GM19455 (cell line): Measurements from ENCODE around the gene CYP2D6.
"Not testable (repeated sequence)": the region's sequence is repeated elsewhere in the genome, so short reads cannot be mapped to it uniquely, and the experiment has no call there.

Experiments
- ATAC-seq: cut with Tn5 transposase; IDR thresholded peaks from one replicate; pipeline ENCODE4 v1.9.1; 2021; ENCODE audit not compliant: unreplicated experiment

CYP2D6 gene

DNA sequence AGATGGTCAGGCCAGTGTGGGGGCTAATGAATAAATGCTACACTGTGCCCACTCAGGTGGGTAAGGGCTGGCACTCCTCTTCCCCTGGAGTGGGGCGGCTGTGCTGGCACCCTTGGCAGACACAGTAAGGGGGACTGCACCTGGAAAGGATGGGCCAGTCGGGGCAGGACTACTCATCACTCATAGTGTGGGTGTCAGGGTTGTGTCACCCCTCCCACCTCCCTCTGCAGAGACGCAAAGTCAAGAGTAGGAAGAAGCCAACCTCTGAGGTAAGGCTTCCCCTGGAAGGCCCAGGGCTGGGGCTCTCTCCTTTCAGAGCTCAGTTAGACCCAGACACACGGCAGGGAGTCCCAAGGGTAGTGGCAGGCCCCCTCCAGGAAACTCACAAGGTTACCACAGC, 5.1 kb upstream of the CYP2D6 start:
- not testable (repeated sequence) for ATAC-seq

DNA sequence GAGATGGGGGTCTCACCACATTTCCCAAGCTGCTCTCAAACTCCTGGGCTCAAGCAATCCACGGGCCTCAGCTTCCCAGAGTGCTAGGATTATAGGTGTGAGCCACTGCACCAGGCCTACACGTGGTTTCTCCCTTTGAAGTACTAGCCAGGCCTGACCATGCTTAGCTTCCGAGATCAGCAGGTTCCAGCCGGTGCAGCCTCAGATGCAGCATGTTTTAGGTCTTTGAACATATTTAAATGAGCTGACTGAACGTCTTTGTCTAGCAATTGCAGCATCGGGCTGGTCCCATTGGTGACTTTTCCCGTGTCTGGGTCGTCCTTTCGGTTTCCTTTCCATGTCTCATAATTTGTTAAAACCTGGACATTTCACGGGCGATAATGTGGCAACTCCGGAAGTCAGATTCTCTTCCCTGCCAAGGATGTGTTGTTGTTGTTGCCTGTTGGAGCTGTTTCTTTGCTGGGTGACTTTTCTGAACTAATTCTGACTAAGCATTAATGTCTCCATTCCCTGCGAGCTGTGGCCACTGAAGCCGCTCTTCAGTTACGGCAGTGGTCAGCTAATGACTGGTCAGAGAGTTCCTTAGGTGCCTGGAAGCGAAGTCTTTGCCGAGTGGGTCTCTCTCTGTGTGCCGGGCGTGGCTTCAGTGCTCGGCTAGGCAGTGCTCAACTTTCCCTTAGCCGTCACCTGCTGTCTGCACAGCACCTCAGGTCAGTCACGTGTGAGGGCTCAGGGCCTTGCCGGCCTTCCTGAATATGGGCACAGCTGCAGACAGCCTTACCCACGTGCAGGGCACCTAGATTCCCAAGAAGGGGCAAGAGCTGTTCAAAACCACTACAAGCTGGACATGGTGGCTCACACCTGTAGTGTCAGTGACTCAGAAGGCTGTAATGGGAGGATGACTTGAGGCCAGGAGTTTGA, 3.8 kb upstream of the CYP2D6 start:
- ATAC-seq, result no peak

DNA sequence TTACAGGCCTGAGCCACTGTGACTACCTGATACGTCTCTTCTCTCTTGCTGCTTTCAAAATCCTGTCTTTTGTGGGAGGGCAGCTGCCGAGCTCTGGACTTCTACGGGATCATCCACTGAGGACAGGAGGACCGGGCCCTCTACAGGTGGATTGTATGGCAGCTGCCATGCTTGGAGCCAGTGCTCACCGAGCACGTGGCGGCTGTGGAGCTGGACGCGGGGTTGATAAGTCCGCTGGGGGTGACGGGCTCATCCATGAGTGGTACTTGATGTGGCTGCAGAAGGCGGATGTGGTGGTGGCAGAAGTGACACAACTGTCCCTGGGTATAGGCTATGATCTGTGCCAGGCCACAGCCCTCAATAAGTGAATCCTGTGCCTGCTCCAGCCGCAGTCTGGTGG, 1.8 kb upstream of the CYP2D6 start:
- no peak for ATAC-seq

DNA sequence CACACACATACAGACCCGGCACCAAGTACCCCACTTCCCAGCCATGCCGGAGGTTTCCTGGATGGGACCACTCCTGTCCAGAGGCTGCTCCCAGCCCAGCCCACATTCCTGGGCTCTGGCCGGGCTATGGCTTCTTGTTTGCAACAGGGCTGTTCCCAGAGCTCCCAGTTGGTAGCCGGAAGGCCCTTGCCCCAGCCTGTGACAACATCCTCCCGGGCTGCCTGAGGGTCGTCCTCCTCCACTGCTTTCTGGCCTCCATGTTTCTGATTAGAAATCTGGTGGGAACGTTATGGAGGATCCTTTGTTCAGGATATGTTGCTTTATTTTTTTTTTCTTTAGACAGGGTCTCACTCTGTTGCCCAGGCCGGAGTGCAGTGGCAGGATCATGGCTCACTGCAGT, 952 bp upstream of the CYP2D6 start:
- no peak for ATAC-seq

DNA sequence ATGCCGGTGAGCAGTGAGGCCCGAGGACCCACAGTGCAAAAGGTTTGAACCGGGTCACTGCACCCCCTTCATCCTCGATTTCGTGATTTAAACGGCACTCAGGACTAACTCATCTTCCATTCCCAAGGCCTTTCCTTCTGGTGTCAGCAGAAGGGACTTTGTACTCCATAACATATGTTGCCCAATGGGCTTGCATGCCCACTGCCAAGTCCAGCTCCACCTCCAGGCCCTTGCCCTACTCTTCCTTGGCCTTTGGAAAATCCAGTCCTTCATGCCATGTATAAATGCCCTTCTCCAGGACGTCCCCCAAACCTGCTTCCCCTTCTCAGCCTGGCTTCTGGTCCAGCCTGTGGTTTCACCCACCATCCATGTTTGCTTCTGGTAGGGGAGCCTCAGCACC, 428 bp downstream of the CYP2D6 start:
- ATAC-seq, result not testable (repeated sequence)

DNA sequence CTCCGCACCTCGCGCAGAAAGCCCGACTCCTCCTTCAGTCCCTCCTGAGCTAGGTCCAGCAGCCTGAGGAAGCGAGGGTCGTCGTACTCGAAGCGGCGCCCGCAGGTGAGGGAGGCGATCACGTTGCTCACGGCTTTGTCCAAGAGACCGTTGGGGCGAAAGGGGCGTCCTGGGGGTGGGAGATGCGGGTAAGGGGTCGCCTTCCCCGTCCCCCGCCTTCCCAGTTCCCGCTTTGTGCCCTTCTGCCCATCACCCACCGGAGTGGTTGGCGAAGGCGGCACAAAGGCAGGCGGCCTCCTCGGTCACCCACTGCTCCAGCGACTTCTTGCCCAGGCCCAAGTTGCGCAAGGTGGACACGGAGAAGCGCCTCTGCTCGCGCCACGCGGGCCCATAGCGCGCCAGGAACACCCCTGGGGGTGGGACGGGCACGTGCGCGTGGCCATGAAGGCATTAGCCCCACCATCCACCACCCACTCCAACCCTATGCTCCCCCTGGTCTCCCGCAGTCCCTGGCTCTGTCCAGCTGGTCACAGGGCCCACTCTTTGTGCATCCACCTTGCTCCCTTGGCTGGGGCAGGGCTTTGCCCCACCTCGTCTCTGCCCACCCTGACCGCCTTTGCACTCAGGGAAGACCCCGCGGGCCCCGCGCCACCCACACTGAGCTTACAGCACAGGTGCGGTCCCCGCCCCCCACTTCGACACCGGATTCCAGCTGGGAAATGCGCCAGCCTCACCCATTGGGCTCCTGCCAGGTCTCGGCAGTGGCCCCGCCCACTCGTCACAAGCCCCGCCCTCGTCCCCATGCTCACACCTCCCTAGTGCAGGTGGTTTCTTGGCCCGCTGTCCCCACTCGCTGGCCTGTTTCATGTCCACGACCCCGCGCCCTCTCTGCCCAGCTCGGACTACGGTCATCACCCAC, 1.6 kb downstream of the CYP2D6 start:
- not testable (repeated sequence) for ATAC-seq

DNA sequence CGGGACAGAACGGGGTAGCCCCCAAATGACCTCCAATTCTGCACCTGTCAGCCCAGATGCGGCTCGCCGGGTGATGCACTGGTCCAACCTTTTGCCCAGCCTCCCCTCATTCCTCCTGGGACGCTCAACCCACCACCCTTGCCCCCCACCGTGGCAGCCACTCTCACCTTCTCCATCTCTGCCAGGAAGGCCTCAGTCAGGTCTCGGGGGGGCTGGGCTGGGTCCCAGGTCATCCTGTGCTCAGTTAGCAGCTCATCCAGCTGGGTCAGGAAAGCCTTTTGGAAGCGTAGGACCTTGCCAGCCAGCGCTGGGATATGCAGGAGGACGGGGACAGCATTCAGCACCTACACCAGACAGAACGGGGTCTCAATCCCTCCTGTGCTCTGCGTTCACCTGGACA, 2.6 kb downstream of the CYP2D6 start:
- not testable (repeated sequence) for ATAC-seq

DNA sequence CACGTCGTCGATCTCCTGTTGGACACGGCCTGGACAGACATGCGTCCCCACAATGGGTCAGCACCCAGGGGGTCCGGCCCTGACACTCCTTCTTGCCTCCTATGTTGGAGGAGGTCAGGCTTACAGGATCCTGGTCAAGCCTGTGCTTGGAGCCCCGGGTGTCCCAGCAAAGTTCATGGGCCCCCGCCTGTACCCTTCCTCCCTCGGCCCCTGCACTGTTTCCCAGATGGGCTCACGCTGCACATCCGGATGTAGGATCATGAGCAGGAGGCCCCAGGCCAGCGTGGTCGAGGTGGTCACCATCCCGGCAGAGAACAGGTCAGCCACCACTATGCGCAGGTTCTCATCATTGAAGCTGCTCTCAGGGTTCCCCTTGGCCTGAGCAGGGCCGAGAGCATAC, 3.0 kb downstream of the CYP2D6 start:
- no peak for ATAC-seq

DNA sequence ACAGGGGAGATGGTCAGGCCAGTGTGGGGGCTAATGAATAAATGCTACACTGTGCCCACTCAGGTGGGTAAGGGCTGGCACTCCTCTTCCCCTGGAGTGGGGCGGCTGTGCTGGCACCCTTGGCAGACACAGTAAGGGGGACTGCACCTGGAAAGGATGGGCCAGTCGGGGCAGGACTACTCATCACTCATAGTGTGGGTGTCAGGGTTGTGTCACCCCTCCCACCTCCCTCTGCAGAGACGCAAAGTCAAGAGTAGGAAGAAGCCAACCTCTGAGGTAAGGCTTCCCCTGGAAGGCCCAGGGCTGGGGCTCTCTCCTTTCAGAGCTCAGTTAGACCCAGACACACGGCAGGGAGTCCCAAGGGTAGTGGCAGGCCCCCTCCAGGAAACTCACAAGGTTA, 7.1 kb downstream of the CYP2D6 start:
- ATAC-seq, result not testable (repeated sequence)

DNA sequence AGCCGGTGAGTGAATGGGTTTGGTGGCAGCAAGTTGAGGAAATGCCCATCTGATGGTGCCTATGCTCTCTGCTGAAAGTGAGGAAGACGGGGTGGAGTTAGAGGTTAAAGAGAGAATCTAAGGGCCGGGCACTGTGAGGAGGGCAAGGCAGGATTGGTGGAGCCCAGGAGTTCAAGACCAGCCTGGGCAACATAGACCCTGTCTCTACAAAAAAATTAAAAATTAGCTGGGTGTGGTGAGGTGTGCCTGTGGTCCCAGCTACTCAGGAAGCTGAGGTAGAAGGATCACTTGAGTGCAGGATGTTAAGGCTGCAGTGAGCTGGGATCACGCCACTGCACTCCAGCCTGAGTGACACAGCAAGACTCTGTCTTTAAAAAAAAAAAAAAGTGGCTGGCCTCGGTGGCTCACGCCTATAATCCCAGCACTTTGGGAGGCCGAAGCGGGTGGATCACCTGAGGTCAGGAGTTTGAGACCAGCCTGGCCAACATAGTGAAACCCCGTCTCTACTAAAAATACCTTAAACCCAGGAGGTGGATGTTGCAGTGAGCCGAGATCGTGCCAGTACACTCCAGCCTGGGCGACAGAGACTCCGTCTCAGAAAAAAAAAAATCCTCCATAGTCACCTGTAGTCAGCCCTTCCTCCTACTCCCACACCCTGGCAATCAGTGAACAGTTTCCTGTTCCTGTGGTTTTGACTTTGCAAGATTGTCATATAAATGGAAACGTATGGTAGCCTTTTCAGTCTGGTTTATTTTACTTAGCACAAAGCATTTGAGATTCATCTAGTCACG, 10.2 kb downstream of the CYP2D6 start:
- not testable (repeated sequence) for ATAC-seq

DNA sequence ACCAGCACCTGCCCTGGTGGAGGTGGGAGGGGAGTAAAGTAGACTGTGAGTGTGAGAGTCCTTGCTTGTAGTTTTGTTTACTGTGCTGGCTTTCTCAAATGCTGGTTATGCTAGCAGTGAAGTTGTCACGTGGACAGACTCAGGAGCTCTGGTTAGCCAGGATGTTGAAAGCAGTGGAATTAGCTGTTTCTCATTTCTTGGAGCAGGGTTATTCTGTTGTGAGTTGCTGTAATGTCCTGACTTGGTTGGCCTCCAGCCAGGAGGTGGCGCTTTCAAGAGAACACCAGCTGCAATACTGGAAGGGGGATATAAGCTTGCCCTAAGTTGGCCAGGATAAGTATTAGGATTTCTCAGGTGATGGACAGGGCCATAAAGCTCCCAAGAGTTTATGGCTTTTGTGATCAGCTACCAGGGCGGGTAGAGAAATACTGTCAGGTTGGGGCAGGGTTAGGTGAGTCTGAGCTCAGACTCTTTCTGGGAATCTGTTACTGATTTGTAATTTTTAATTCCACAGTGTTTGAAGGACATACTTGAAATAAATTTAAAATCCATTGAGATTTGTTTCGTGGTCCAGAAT, 13.7 kb downstream of the CYP2D6 start:
- no peak for ATAC-seq

DNA sequence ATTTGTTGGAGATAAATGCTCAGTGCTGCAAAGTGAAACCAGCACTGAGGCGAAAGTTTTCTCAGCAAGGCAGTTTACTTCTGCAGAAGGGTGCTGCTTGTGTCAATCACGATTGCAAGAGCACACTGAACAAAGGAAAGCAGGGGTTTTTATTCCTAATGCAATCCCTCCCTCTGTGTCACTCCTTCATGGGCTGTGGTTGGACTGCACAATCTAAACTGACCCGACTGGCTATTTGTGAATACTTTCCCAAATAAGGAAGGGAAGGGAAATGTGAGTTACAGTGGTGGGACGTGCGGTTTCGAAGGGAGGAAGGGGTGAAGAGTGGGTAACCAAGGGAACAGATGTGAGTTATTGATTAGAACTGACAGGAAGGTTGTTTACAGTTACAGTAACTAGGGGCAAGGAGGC, 15.2 kb downstream of the CYP2D6 start:
- ATAC-seq, result not testable (repeated sequence)

DNA sequence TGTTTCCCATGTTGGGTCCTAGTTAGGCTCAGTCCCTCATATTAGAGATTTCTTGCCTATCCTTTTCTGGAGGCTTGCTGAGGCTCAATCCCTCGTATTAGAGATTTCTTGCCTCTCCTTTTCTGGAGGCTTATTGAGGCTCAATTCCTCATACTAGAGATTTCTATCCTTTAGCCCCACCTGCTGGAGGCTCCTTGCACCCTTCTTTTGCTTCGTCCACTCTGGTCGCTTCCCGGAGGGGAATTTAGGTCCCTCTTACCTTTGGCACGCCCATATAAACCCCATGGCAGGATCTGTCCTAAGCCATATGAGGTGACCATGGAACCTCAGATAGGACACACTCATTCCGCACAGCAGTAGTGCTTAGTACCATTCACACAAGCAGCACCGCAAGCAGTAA, 15.9 kb downstream of the CYP2D6 start:
- no peak for ATAC-seq

DNA sequence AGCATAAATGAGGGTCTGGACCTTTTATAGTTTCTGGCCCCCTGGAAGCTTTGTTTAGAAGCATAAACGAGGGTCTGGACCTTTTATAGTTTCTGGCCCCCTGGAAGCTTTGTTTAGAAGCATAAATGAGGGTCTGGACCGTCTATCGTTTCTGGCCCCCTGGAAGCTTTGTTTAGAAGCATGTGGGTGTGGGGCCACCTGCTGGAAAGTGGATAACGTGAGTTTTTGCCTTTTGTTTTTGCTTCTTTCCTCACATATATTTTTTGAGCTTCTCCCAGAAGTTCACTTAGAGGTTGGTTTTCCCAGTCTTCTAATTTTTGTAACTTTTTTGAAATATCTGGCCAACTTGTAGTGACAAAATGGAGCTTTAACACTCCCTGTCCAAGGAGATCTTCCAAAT, 17.8 kb downstream of the CYP2D6 start:
- not testable (repeated sequence) for ATAC-seq

DNA sequence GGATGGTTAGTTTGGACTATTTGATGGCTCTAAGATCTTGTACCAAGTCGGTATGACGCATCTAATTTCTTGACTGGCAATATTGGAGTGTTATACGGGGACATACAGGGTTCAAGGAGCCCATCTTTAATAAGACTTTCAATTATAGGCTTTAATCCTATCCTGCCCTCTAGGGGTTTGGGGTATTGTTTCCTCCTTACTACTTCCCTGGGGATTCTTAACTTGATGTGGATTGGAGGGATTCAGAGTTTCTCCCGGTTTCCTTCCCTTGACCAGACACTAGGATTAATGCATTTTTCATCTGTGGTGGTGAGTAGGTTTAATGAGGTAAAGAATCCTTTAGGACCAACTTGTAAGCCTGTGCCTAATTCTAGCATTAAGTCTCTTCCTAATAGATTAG, 18.8 kb downstream of the CYP2D6 start:
- no peak for ATAC-seq

DNA sequence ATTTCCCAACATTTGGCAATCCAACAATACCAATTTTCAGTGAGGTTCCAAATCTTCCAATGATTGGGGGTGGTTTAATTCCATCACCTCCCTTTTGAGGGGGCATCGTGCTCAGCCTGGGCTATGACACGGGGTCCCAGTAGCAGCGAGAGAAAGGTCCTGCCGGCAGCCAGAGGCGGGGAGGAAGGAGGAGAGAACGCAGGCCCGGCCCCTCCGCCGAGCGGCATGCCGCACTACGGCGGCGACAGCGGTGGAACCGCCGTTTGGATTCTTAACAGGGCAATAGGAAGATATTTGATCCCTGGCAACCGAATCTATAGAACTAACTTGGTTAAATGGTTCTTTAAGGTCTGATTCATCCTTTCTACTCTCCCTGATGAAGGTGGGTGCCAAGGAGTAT, 21.8 kb downstream of the CYP2D6 start:
- no peak for ATAC-seq

DNA sequence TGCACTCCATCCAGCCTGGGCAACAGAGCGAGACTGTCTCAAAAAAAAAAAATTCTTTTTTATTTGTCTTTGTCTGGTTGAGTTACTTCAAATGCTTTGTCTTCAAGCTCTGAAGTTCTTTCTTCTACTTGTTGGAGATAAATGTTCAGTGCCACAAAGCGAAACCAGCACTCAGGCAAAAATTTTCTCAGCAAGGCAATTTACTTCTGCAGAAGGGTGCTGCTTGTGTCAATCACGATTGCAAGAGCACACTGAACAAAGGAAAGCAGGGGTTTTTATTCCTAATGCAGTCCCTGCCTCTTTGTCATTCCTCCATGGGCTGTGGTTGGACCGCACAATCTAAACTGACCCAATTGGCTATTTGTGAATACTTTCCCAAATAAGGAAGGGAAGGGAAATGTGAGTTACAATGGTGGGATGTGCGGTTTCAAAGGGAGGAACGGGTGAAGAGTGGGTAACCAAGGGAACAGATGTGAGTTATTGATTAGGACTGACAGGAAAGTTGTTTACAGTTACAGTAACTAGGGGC, 26.2 kb downstream of the CYP2D6 start:
- ATAC-seq, result not testable (repeated sequence)

DNA sequence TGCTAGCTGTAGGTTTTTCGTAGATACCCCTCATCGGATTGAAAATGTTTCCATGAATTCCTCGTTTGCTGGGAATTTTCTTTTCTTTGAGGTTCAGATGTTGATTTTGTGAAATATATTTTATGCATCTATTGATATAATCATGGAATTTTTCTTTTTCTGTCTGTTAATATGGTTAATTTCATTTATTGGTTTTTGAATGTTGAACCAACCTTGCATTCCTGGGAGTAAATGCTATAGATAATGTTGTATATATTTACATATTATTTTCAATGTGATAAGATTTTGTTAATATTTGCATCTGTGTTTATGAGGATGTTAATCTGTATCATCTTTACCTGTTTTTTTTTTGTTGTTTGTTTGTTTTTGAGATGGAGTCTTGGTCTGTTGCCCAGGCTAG, 29.4 kb downstream of the CYP2D6 start:
- no peak for ATAC-seq

DNA sequence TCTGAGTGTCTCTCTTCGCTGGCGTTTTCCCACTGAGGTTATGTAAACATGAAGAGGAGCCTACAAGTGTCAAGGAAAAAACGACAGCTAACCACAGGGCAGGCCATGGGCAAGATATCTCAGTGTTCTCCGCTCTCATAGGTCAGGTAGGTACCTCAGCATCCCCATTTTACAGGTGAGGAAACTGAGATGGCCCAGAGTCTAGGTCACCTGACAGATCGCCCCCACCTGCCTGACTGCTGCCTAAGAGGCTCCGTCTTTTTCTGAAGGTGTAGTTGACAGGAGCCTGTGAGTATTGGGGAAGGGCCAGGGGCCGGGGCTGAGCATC, 39.2 kb downstream of the CYP2D6 start:
- peak; percentile 1 for ATAC-seq

DNA sequence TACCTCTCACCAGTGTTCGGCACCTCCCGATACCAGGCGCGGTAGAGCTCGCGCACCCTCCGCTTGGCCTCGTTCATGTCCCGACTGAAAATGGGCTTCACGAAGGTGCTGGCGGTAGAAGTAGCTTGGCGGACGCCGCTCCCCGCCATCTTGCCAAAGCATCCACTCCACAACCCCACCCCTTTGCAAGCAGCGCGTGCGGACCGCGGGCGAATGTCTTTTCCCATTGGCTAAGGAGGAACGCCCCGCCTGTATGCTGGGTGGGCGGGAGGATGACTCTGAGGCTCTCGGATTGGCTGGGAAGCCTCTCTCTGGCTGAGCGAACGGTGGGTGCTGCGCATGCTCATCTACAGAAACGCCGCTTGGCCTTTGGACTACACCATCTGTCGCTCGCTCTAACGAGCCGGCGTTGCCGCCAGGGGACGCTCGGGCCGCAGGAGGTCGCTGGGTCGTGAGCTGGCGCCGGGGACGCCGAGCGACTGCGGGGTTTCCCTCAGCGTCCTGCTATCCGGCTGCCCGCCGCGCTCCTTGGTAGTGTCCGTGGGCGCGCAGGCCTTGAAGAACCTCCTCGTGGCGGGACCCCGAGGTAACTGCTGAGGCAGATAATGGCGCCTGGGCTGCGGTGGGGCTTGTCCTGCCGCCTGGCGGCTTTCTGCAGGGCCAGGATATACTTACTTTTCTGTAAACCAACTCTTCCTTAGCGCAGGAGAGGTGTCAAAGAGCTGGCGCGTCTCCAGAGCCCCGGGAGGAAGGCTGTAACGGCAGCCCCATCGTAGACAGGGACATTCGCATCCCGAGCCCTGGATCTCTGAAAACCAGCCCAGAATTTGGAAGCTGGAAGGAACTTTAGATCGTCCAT, 39.8 kb downstream of the CYP2D6 start, which contains the start of gene NDUFA6:
NDUFA6 (minus strand) TSS at position 177 of the 859 bp plus-strand sequence; CDS start at position 149, 28 bp downstream.
- ATAC-seq, result peak; percentile 94
